Measurements from ENCODE around the gene LMO1.

DNA sequence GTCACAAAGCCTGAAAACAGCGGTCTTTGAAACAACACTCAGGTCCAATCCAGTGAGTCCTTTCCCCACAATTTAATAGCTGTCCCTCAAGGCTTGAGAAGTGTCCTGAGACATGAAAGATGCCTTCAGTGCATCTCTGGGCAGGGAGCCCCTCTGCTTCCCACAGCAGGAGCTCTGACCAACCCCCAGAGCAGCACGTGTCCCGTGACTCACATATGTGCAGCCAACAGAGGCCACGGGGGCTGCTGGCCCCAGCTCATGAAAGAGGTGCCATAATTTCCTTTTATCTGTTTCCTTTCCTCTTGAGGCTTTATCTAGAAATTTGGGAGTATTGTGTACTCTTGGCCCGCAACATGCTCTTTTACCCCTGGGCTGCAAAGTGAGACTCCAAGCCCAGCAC, 33.2 kb upstream of the LMO1 start:
- TF ChIP-seq JUND (IDR thresholded peaks at IDR 0.05): no peak
- no peak for TF ChIP-seq SRF (IDR thresholded peaks at IDR 0.05; ENCODE audit: low read depth)
- TF ChIP-seq EZH2 (IDR thresholded peaks at IDR 0.05): no peak
- TF ChIP-seq, protein P1, sequence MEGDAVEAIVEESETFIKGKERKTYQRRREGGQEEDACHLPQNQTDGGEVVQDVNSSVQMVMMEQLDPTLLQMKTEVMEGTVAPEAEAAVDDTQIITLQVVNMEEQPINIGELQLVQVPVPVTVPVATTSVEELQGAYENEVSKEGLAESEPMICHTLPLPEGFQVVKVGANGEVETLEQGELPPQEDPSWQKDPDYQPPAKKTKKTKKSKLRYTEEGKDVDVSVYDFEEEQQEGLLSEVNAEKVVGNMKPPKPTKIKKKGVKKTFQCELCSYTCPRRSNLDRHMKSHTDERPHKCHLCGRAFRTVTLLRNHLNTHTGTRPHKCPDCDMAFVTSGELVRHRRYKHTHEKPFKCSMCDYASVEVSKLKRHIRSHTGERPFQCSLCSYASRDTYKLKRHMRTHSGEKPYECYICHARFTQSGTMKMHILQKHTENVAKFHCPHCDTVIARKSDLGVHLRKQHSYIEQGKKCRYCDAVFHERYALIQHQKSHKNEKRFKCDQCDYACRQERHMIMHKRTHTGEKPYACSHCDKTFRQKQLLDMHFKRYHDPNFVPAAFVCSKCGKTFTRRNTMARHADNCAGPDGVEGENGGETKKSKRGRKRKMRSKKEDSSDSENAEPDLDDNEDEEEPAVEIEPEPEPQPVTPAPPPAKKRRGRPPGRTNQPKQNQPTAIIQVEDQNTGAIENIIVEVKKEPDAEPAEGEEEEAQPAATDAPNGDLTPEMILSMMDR (IDR thresholded peaks at IDR 0.05 in 2 of 3, conservative IDR thresholded peaks at IDR 0.05 in 1 of 3; ENCODE audit: borderline replicate concordance in 1 of 3, insufficient read depth in 1 of 3, low read depth in 2 of 3, low read length in 2 of 3): no peak
- no peak for TF ChIP-seq RAD21 (IDR thresholded peaks at IDR 0.05; ENCODE audit: low read depth)
- TF ChIP-seq POLR2A (IDR thresholded peaks at IDR 0.05; ENCODE audit: borderline replicate concordance, extremely low read depth, insufficient read depth, insufficient read length): no peak
- TF ChIP-seq POLR2AphosphoS5 (IDR thresholded peaks at IDR 0.05; ENCODE audit: low read depth, low read length): no peak
- TF ChIP-seq EZH2phosphoT487 (IDR thresholded peaks at IDR 0.05; ENCODE audit: borderline replicate concordance): no peak
- TF ChIP-seq, protein P2, sequence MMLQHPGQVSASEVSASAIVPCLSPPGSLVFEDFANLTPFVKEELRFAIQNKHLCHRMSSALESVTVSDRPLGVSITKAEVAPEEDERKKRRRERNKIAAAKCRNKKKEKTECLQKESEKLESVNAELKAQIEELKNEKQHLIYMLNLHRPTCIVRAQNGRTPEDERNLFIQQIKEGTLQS (IDR thresholded peaks at IDR 0.05): no peak
- no peak for TF ChIP-seq ZNF274 (IDR thresholded peaks at IDR 0.05; ENCODE audit: low read depth, low read length)
- no peak for TF ChIP-seq YY1 (IDR thresholded peaks at IDR 0.05; ENCODE audit: extremely low read depth, insufficient replicate concordance, low read depth, low read length)
- TF ChIP-seq CEBPB (IDR thresholded peaks at IDR 0.05; ENCODE audit: low read depth): no peak

Measured in HCT116 (cell line).